NCI-H345 treated with DMSO at 0.1 percent for 48 hours (cell line): ENCODE data around the gene FAM174B.
"Not testable (repeated sequence)": the region's sequence is repeated elsewhere in the genome, so short reads cannot be mapped to it uniquely, and the experiment has no call there.

Experiments used
- DNase-seq: peaks from one replicate; lab custom pipeline; 2025; ENCODE audit not compliant: unreplicated experiment; lab: John Stamatoyannopoulos, UW

The FAM174B gene

DNA sequence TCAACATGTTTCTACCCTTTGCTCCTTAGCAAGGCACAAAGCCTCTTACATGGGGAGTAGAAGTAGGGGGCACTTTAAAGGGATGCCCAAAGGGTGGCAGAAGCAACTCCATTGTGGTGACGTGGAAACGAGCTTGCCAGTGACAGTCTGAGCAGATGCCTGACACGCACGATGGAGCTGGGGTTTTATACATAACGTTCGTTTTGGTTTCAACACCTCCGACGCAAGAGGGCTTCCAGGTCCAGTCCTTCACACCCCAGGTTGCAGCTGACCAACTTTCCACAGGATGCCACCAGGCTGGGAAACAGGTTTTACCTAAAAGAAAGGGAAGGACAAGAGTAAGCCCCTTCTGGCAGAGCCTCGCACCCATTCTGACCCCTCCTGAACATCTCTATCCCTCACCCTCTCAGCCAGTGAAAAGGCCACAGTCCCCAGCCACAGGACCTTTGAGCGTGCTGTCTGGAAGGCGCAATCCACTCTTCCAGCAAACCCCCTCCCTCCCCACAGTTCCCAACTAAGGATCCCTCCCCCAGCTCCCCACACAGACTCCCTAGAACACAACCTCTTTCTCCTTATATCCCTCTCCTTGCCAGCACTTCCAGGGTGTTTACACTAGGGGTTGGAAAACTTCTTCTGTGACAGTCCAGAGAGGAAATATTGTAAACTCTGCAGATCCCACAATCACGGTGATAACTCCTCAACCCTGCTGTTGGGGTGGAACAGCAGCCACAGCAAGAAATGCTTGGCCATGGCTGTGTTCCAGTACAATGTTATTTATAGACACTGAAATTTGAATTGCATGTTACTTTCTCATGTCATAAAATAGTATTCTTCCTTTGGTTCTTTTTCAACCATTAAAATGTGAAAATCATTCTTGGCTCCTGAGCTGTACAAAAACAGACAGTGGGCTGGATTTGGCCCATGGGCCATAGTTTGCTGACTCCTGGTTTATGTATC is 36.2 kb downstream of the FAM174B start:
- no peak for DNase-seq

DNA sequence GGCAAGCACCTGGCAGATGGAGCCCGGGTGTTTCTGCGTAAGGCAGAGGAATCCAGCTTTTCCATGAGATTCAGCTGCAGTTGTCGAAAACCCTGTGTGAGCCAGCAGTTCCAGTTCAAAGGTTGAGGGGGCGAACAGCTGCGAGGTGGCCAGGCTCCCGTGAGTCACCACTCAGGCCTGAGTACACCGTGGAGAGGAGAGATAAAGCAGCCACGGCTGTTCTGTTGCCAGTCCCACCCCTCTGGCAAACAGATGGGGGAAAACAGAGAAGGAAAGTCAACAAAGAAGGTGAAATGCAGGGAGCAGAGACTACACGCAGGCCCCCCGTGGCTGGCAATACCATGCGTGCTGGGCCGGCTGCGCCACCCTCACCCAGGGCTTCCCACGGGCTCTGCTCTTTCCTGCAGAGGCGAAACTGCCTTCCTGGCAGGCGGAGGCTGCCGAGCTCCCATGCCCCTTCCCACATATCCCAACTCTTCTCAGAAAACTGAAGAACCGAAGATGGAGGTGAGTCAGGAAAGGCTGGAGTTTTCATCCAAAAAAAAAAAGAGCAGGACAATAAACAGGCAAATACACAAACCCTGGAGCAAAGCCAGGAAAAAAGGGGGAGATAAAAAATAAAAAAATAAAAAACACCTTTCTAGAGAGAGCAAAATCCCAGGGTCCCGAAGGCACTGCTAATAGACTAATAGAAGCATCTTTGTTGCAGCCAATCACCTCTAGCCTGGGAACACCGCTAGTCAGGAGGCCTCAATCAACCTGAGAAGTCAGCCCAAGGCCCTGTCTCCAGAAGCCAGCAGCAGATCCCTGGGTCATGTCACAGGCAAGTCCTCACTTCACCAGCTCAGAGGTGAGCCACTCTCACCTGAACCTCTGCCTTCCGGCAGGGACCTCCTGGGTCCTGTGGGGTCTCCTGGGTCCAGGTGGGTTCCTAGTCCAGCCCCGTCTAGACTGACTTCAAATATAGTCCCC is 37.7 kb downstream of the FAM174B start:
- peak; percentile 75 for DNase-seq

DNA sequence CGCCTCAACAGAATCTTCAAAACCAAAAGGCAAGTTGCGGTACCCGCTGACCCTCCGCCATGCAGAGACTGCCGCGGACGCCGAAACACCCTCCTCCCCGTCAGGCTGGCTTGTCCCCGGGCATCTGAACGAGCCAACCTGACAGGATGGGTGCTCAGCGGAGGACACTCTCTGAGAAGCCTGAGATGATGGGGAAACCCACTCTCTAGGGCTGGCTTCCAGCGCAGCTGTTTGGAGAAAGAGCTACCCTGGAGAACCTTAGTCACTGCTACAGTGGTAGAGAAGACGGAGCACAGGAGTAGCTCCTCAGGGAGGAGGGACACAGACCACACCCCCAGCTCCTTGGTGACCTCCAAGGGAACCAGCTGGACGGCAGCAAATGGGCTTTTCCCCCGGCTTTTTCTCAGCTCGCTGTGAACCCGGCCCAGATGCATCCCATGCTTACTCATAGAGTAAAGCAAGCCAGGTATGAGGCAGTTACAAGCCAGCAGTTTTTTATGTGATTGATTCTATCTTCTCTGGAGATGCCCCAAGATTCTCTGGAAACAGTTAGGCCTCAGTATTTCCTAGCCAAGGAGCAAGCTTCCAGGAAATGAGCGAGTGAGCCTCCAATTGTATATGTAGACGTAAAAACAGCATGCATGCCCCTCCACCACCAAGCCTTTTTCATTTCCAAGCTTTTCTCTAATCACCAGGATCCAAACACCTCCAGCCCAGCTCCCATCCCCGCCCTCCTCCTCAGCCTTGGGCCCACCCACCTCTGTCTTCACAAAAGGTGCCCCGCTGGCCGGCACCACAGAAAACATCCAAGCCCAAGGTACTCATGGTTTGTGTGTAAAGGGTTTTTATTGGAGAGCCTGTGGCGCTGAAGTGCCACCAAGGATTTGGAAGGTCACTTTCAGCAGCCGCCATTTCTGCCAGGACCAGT is 38.7 kb downstream of the FAM174B start:
- DNase-seq, result peak; percentile 75

DNA sequence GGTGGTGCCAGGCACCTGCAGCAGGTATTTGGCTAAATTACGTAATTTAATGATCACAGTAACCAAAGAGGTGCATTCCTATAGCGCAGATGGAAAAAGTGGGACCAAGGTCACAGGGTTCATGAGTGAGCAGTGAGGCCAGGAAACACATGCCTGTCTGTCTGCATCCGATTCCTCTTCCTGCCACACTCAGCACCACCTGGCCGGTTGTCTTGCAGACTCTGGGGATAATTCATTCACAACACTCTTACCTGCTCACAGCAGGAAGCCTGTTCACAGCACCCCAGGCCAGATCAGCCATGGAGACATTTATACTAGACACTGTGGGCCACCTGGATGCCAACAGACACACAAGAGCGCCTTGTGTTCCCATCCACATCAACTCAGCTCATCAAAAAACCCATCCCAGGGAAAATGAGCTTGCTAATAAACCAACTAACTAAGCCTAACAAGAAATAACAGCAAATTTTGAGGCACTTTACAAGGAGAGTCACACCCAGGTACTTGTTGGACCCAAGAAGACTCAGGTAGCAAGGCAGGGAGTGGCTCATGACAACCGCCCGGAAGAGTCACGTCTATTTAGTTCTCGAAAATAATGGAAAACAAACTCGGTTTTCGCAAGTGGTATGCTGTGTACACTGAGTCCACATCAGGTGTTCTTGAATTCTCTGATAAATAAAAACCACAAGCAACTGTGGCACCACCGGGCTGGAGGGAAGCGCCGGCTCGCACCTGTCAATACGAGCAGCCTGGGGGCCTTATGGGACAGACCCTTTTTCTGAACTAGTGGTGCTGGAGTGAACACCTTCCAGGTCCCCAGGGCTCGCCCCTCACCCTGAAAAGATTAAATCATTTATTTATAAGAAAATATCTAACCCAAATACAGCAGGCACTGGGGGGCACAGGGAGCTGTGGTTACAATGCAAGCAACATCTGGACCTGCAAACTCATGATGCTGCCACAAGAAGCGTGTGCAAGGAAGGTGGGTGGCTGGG is 40.5 kb downstream of the FAM174B start:
- peak; percentile 35 for DNase-seq

DNA sequence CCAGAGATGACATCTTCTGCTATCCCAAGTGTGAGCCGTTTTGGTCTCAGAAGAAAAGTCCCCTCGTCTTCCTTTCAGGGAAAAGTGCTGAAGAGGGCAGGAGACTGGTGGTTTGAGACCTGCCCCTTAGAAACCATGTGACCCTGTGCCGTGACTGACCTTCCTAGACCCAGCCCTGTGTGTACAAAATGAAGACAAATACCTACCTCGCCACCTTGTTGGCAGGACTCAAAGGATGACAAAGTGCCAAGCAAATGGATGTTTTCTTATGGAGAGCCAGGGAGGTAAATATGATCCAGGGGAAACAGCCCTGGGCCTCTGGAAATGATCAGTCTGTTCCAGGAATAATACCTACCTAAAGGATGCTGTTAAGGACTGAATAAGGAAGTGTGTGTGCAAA is 41.3 kb downstream of the FAM174B start:
- DNase-seq, result no peak

DNA sequence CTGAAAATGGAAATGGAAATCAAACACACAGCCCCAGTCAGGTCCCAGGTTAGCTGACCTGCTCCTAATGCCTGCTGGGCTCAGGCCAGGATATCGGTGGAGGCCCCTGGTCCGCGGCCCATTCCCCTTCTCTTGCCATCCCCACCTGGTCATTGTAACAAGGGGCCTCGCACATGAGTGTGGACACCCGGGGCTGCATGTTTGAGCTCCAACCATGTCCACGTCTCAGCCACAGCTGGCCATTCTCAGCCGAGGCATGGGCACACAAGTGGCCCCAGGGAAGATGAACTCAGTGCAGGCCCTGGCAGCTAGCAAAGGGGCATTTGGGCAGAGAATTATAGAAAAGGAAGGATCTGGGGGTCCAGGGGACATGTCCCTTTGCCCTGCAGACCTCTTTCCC is 41.7 kb downstream of the FAM174B start:
- DNase-seq, result no peak

DNA sequence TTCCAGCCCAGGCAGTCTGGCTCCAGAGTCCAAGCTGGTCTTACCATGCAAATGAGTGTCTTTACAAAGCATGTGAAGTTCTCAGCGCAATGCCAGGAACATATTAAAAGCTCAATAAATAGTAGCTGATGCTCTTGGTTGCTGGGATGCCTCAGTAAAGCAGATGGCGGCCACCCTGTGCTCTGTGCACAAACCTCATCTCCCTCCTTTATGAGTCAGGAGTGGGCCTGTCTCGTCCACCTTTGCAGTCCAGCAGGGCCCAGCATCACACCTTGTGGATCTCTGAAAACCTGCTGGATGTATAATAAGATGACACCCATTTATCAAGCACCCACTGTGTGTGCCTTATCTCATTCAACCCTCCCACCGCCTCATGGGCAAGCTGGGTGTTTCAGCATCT is 42.7 kb downstream of the FAM174B start:
- no peak for DNase-seq

DNA sequence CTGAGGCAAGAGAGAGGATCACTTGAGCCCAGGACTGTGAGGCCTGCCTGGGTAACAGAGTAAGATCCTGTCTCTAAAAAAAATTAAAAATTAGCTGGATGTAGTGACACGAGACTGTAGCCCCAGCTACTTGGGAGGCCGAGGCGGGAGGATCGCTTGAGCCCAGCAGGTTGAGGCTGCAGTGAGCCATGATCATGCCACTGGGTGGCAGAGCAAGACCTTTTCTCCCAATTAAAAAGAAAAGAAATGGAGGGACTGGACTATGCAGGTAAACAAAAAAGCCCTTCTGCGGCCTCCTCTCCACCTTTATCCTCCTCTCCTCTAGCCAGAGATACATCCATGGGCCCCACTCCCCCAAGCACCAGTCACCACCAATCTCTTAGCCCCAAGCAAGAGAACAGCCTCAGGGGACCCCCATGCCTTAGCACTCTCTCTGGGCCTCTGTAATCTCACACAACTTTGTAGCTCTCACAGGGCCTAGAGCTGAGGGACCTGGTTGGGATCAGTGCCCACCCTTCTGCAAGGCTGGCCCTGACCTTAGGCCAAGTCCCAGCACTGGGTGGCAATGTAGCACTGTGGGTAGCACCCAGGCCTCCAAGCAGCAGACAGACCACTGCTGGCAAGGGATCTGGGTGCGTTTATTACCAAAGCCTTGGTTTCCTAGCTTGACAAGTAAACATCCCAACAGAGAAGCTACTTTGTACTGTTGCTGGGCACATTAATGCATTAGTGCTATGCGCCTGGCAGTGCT is 43.4 kb downstream of the FAM174B start:
- DNase-seq, result no peak

DNA sequence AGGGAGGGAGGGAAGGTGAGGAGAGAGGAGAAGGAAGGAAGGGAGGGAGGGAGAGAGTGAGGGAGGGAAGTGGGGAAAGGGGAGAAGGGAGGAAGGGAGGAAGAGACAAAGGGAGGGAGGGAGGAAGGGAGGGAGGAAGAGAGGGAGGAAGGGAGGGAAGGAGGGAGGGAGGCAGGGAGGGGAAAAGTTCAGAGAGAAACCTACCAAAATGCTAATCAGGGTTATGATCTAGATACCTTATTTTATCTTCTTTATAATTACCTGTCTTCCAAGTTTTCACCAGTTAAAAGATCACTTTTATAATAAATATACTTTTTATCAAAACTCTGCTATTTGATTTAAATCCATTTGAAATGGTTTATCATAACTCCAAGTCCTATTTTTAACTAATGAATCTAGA is 44.4 kb downstream of the FAM174B start:
- no peak for DNase-seq

DNA sequence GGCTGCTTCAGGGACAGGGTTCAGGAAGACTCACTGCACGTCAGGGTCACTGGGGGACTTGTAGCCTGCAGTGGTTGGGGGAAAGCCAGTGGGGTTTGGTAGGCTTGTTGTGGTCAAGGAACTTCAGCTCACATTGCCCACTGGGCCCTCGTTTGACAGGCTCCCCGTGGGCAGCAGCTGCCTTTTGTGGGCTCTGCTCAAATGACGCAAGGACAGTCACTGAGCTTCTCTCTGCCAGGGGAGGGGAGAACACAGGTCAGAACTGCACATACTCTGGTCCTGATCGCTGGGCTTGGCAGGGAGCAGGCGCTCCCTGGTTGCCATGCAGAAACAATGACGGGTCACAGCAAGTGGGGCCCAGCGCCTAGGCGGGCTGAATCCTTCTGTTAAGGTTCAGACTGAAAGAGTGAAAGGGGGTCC is 45.5 kb downstream of the FAM174B start:
- DNase-seq, result no peak

DNA sequence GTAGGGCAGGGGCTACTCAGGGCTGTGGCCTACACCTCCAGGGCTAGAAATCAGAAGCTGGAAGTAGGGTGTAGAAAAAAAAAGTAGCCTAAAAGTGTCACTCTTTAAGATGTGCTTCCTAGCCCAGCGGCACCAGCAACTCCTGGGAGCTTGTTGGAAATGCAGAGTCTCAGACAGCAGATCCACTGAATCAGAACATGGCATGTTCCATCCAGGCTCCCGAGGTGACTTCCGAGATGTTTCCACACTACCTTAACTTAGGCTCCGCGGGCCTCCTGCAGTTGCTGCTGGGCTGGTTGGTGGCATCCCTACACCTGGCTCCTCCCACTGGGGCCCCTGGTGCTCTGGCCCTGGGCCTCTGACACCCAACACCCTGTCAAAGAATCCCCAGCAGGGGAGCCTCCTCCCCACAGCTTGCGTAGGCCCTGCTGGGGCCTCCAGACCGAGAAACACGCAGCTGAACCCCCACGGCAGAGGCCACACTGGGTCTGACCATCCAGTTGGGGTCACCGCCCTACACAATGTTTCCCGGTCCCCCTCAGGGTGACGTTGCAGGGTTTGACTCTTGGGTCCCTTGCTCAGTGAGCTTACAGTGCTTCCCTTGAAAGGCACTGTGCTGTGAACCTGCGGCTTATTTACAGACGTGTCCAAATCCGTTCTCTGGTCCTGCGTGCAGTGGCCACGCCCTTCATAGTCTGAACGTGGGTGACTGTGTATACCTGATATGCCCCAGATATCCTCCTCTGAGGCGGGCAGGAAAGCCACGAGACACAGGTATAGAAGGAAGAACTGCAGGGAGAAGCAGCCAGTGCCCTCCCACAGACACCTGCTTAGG is 46.5 kb downstream of the FAM174B start:
- no peak for DNase-seq

DNA sequence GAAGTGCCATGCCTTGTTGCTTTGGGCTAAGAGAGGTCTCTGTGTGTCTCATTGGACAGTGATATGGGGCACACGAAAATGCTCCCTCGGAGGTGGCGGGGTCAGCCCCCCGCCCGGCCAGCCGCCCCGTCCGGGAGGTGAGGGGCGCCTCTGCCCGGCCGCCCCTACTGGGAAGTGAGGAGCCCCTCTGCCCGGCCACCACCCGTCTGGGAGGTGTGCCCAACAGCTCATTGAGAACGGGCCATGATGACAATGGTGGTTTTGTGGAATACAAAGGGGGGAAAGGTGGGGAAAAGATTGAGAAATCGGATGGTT is 48.8 kb downstream of the FAM174B start:
- DNase-seq, result not testable (repeated sequence)

DNA sequence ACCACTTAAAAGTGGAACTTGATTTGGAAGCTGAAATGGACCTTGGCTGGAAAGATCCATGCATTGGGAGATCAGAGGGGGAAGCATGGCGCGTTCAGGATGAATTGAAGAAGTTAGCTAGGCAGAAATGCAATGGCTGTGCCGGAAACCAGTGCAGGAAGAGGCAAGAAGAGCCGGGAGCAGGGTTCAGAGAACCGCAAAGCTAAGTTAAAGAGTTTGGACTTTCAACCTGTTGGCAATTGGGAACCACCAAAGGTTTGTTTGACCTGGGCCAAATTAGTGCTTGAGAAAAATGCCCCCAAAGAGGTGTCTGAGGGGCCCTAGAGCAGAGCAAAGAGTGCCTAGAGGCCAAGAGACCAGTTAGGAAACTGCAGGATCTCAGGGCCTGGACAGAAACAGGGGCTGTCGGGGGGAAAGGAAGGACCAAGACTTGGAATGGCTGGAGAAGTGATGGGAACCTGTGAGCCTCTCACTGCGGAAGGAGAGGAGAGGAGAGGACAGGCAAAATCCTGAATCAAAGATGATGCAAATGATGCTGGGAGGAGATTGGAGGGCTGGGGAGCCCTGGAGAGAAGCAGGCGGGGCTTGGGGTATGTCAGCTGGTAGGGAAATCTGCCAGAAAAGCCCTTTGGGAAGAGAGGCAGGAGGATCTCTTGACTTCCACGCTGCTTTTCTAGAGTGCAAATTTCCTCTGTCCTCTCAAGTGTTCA is 49.3 kb downstream of the FAM174B start:
- DNase-seq, result no peak

DNA sequence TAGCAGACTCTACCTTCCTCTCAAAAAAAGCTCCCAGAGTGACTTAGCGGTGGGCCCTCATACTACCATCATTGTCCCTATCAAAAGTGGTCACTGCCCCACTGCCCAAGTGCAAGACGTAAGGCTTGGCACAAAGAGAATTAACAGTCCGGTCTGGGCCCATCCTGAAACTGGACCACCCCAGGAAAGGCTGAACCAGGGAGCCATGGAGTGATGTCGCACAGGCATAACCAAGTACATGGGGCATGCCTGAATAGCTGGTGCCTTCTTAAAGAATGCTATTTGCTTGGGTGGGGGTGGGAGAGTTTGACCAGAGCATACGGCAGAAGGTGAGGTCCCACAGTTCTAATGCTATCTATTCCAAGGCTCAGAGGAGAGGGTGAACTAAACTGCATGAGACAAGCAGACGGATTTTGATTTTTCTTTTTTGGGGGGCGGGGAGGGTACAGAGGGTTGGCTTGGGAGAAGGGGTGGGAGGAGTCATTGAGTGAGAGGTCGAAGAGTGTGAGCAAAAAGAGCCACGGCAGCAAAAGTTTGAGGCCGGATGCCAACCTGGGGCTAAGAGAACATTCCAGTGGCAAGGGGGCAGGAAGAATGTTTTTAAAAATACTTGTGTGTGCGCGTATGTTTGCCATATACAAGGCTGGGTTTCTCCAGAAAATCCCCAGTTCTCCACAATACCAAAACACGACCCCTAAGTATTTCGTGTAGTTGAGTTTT is 50.2 kb downstream of the FAM174B start:
- no peak for DNase-seq

DNA sequence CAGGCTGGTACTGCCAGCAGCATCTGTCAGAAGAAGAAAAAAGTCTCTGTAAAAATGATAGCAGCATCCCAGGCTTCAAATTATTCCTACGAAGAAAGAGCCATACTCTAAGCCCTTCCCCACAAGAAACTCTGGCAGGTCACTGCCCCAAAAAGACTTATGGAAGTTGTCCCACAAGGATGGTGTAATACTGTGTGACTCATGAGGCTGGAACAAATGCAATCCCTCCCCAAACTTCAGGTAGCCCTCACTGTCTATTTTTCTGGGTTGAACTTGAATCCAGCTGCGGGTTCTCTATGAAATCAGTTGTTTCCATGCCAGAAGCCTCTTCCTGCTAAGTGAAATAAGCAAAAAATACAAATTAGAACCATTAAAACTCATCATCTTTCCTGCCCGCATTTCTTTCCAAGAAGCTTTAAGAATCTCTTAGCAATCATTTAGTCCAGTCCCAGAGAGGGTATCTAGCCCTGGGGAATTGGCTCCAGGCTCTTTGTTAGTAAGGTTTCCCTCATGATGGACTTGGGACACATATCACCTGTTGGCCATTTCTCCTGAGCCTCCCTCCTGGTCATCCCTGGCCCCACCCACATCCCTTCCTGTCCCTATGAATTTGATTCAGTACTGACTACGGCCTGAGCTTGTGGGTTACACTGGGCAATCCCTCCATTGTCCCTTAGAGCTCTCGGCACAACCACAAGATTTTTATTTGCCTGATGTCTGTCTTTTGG is 51.7 kb downstream of the FAM174B start:
- DNase-seq, result no peak

DNA sequence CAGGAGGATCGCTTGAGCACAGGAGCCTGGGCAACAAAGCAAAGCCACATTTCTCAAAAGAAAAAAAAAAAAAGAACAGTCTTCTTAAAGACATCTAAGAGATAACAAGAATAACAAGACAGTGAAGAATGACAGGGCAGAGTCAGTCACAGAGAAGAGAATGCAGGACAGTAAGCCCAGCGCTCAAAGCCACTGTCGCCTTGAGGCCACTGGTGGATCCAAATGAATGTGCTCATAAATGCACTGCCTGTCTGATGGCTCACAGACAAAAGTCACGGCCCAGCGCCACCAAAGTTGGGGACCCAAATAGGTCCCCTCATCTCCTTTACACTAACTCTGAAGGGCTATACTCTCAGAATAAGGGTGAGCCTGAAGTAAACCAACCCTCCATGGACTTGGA is 52.3 kb downstream of the FAM174B start:
- DNase-seq, result no peak
